ENCODE results near the gene CDADC1.

- TF ChIP-seq CTCF (IDR thresholded peaks at IDR 0.05) (no peak), ZFX (IDR thresholded peaks at IDR 0.05; ENCODE audit: borderline replicate concordance) (no peak)
Observed at GRCh38 chr13:49308097-49308875, 60.6 kb downstream of the CDADC1 start.
